Measurements from ENCODE around the gene ARHGAP27. TPM values are rescaled to one million over a fixed set of nuclear protein-coding genes. Genes with fewer than 3 reads are reported as not detected.

Gene ARHGAP27
- total and polyA plus RNA-seq, 2 of the 4 experiments (the other 2 are of a cell fraction): under 0.01 to 0.89 TPM

DNA sequence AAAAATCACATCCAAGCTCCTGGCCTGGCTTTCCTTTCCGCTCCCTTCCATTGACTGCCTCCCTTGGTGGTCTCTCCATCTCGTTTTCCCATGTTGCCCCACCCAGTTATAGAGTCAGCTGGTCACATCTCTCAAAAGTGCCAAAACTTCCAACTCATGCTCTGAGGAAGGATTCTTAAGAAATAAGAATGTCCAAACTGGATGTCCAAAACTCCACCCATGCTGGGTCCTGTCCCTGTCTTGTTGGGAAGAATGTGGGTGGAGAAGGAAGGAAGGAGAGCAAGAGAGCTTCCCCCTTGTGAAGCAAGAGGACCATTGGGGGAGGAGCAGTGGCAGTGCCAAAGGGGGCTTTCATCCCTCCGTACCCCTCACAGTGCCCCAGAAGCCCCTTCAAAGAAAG is 71.2 kb downstream of the ARHGAP27 start:
- no peak overlapping the region for H3K18ac ChIP-seq (ENCODE audit: low read depth, low read length)
- H4K5ac ChIP-seq (ENCODE audit: low read depth, low read length): no peak overlapping the region
- no peaks in the 10 kb centered on the region for H3K27me3 ChIP-seq (ENCODE audit: control insufficient read depth, insufficient read depth, low read length)
- H3K4ac ChIP-seq (ENCODE audit: low read depth, low read length): no peak overlapping the region
- CTCF ChIA-PET: no interaction called here
- no peak overlapping the region for H2AK5ac ChIP-seq (ENCODE audit: low read depth, low read length)
- no peak overlapping the region for H4K91ac ChIP-seq (ENCODE audit: insufficient read depth, low read depth, low read length)
- DNase-seq (no peak), ATAC-seq (ENCODE audit: low read depth) (no peak)
- dilution Hi-C loops (cut with HindIII; ENCODE audit: low sequenced_read_pairs, unreplicated experiment): no loop called here
- peaks cover 5% of the 10 kb centered on the region for H3K9me1 ChIP-seq (ENCODE audit: insufficient read depth, low read length)
- H4K8ac ChIP-seq (ENCODE audit: low read depth in 2 of 2, low read length in 2 of 2): no peak overlapping the region
- no peak overlapping the region for H3K56ac ChIP-seq (ENCODE audit: extremely low read depth, insufficient read depth, low read length)
- in situ Hi-C loops (cut with MboI; ENCODE audit: low sequenced_read_pairs): no loop called here
- H3K23ac ChIP-seq (ENCODE audit: low read depth, low read length): no peak overlapping the region
- no peak overlapping the region for H2BK15ac ChIP-seq (ENCODE audit: low read depth, low read length)
- no peak overlapping the region for H3K9ac ChIP-seq (ENCODE audit: low read depth, low read length)
- no peak overlapping the region for H2AFZ ChIP-seq (replicated peaks; ENCODE audit: low read length, poor library complexity)
- no peak overlapping the region for H3K4me3 ChIP-seq (ENCODE audit: insufficient read depth, low read depth, low read length)
- WGBS, 2 experiments (ENCODE audit: extremely low coverage in 2 of 2, insufficient read length in 1 of 2): no CpG with 5 or more reads among the region's 3 CpGs
- no peak overlapping the region for H3K4me2 ChIP-seq (ENCODE audit: low read depth, low read length)
- peaks cover 2% of the 10 kb centered on the region; the same call in 1 of the 2 replicates for H3K9me3 ChIP-seq (ENCODE audit: control insufficient read depth, insufficient read depth, low read length)
- H4K20me1 ChIP-seq (ENCODE audit: insufficient read depth, low read length): no peaks in the 10 kb centered on the region
- POLR2A ChIA-PET (ENCODE audit: unreplicated experiment): no interaction called here
- TF ChIP-seq CHD1 (IDR thresholded peaks at IDR 0.05; ENCODE audit: low read depth, low read length): no peak
- no peak overlapping the region for H3K14ac ChIP-seq (replicated peaks; ENCODE audit: low read depth, low read length)
- intact Hi-C loops (cut with micrococcal nuclease): no loop called here
- no peak overlapping the region for H3K27ac ChIP-seq (ENCODE audit: insufficient read depth, low read length)
- no peak overlapping the region for H2BK120ac ChIP-seq (ENCODE audit: low read depth, low read length)
- no peaks in the 10 kb centered on the region for H3K79me1 ChIP-seq (ENCODE audit: low read depth in 1 of 2, low read length in 2 of 2)
- H2BK20ac ChIP-seq (ENCODE audit: low read depth, low read length): no peak overlapping the region
- H3K36me3 ChIP-seq (ENCODE audit: control insufficient read depth, insufficient read depth, low read length): no peaks in the 10 kb centered on the region
- peaks cover 5% of the 10 kb centered on the region for H3K4me1 ChIP-seq (ENCODE audit: control insufficient read depth, insufficient read depth, low read length)
- no TSS peak for BruUV-seq (replicated peaks)
- H2BK5ac ChIP-seq (ENCODE audit: low read depth, low read length, poor library complexity, severe bottlenecking): no peak overlapping the region
- H2AK9ac ChIP-seq (replicated peaks; ENCODE audit: low read depth, low read length, poor library complexity): no peak overlapping the region

Measured in IMR-90 (cell line).